NB4 (cell line): ENCODE data around the gene TNFAIP8.

Experiments
- DNase-seq: peaks from one replicate; pipeline ENCODE4 v3.0.0; 2010; ENCODE audit warnings: low read depth
- H3K4me3 ChIP-seq: one replicate; pipeline ENCODE4 v1.5.1; 2011; ENCODE audit warnings: mild to moderate bottlenecking, low read depth, low read length, moderate library complexity
- CTCF ChIP-seq: IDR thresholded peaks from one replicate; pipeline ENCODE4 v1.5.1; 2012; ENCODE audit warnings: low read depth, low read length
- MAX ChIP-seq: IDR thresholded peaks from 2 replicates; pipeline ENCODE4 v1.6.1; 2011; ENCODE audit warnings: low read depth, low read length
- MYC ChIP-seq: IDR thresholded peaks from 2 replicates; pipeline ENCODE4 v1.6.1; 2011; ENCODE audit warnings: low read depth, low read length
- POLR2A ChIP-seq: IDR thresholded peaks from 2 replicates; pipeline ENCODE4 v1.6.1; 2011; ENCODE audit warnings: mild to moderate bottlenecking; ENCODE audit not compliant: insufficient read length; ENCODE audit errors: extremely low read depth

The TNFAIP8 gene

GRCh38 chr5:119367502-119368237 lies 11.9 kb downstream of the TNFAIP8 start:
- TF ChIP-seq MAX = no peak
- TF ChIP-seq CTCF = no peak
- TF ChIP-seq POLR2A = no peak
- no peak for TF ChIP-seq MYC
- H3K4me3 ChIP-seq = no peak overlapping the region
- no peak for DNase-seq

- TF ChIP-seq CTCF = no peak
- TF ChIP-seq MYC = no peak
- no peak for TF ChIP-seq POLR2A
- no peak for TF ChIP-seq MAX
- DNase-seq = no peak
- H3K4me3 ChIP-seq = no peak overlapping the region
These were observed 12.4 kb downstream of the TNFAIP8 start for GRCh38 chr5:119368238-119368630.

GRCh38 chr5:119370486-119370885 lies 14.7 kb downstream of the TNFAIP8 start:
- TF ChIP-seq CTCF (no peak), POLR2A (no peak), MAX (no peak), MYC (no peak)
- no peak for DNase-seq
- H3K4me3 ChIP-seq = no peak overlapping the region

- no peak for DNase-seq
- TF ChIP-seq POLR2A (no peak), MYC (no peak), MAX (no peak), CTCF (no peak)
These were observed 15.3 kb downstream of the TNFAIP8 start for GRCh38 chr5:119371146-119371545.

GRCh38 chr5:119373449-119373858 lies 17.6 kb downstream of the TNFAIP8 start:
- no peak for DNase-seq
- H3K4me3 ChIP-seq = no peak overlapping the region
- TF ChIP-seq MAX (no peak), POLR2A (no peak), MYC (no peak), CTCF (no peak)

More at GRCh38 chr5:119371146-119371545, 15.3 kb downstream of the TNFAIP8 start:
- no peak overlapping the region for H3K4me3 ChIP-seq

GRCh38 chr5:119374901-119375300 lies 19.1 kb downstream of the TNFAIP8 start:
- no peak for DNase-seq

More at GRCh38 chr5:119374901-119375300, 19.1 kb downstream of the TNFAIP8 start:
- TF ChIP-seq MAX (no peak), CTCF (no peak), MYC (no peak), POLR2A (no peak)
- H3K4me3 ChIP-seq = no peak overlapping the region
